ENCODE data around the gene CHST11.
A peak's percentile ranks its signal among the peaks of the same experiment; 100 is the strongest.

Gene CHST11

GRCh38 chr12:104733717-104734175 is 277.0 kb downstream of the CHST11 start:
- Histone ChIP-seq H3K4me3 (ENCODE audit: control insufficient read depth in 1 of 7, extremely low read depth in 1 of 7, insufficient read depth in 4 of 7, low read depth in 2 of 7, low read length in 6 of 7) (no peak overlapping the region), H3K27ac (ENCODE audit: insufficient read depth in 1 of 2, low read depth in 1 of 2, low read length in 2 of 2, poor library complexity in 1 of 2, severe bottlenecking in 2 of 2) (no peak overlapping the region), H3K27me3 (replicated peaks in 2 of 5; ENCODE audit: control insufficient read depth in 4 of 5, insufficient read depth in 5 of 5, low read length in 4 of 5) (no peaks in the 10 kb centered on the region), H3K4me1 (ENCODE audit: control extremely low read depth in 1 of 4, control insufficient read depth in 4 of 4, insufficient read depth in 4 of 4, low read length in 3 of 4) (peaks cover 0 to 50% (median 37%) of the 10 kb centered on the region in 4 experiments), H3K9me3 (ENCODE audit: control extremely low read depth in 1 of 5, control insufficient read depth in 4 of 5, insufficient read depth in 2 of 5, low read depth in 1 of 5, low read length in 4 of 5) (no peaks in the 10 kb centered on the region), H3K36me3 (ENCODE audit: control insufficient read depth in 4 of 4, insufficient read depth in 4 of 4, low read length in 3 of 4) (peaks cover 0 to 50% (median 11%) of the 10 kb centered on the region in 4 experiments)
- ChIA-PET POLR2A (no interaction called here), CTCF (interaction anchor here (0.8 to 2.3 kb wide), 3 partner anchors 14 to 352 kb away, joined by 3 to 5 read pairs (median 4); no protein-coding TSS in a partner anchor)
- peak; percentile 50 to 69 (median 67) for DNase-seq
- 93% methylated on average over 3 of the region's 6 CpGs for WGBS (ENCODE audit: insufficient coverage)

GRCh38 chr12:104734541-104735095 is 277.9 kb downstream of the CHST11 start:
- H3K9me3 ChIP-seq (ENCODE audit: control extremely low read depth in 1 of 5, control insufficient read depth in 4 of 5, insufficient read depth in 2 of 5, low read depth in 1 of 5, low read length in 4 of 5) = no peaks in the 10 kb centered on the region
- H3K36me3 ChIP-seq (ENCODE audit: control insufficient read depth in 4 of 4, insufficient read depth in 4 of 4, low read length in 3 of 4) = peaks cover 0 to 48% (median 8%) of the 10 kb centered on the region in 4 experiments
- no peak for DNase-seq
- peak overlapping the region in 1 of 2 experiments; percentile 58 for H3K27ac ChIP-seq (ENCODE audit: insufficient read depth in 1 of 2, low read depth in 1 of 2, low read length in 2 of 2, poor library complexity in 1 of 2, severe bottlenecking in 2 of 2)
- 93% methylated on average over 6 of the region's 6 CpGs for WGBS (ENCODE audit: insufficient coverage)
- peaks cover 0 to 54% (median 42%) of the 10 kb centered on the region in 4 experiments for H3K4me1 ChIP-seq (ENCODE audit: control extremely low read depth in 1 of 4, control insufficient read depth in 4 of 4, insufficient read depth in 4 of 4, low read length in 3 of 4)
- H3K27me3 ChIP-seq (replicated peaks in 2 of 5; ENCODE audit: control insufficient read depth in 4 of 5, insufficient read depth in 5 of 5, low read length in 4 of 5) = no peaks in the 10 kb centered on the region
- POLR2A ChIA-PET = interaction anchor here (0.6 kb wide), 1 partner anchor 272 kb away, joined by 3 read pairs; no protein-coding TSS in a partner anchor
- H3K4me3 ChIP-seq (ENCODE audit: control insufficient read depth in 1 of 7, extremely low read depth in 1 of 7, insufficient read depth in 4 of 7, low read depth in 2 of 7, low read length in 6 of 7) = no peak overlapping the region
- CTCF ChIA-PET = interaction anchor here (0.8 to 2.3 kb wide), 4 partner anchors 9 to 353 kb away, joined by 3 to 5 read pairs (median 4); no protein-coding TSS in a partner anchor

- CTCF ChIA-PET = interaction anchor here (1.2 to 1.4 kb wide), 2 partner anchors 8 to 11 kb away, joined by 3 read pairs; no protein-coding TSS in a partner anchor
- Histone ChIP-seq H3K27ac (ENCODE audit: insufficient read depth in 1 of 2, low read depth in 1 of 2, low read length in 2 of 2, poor library complexity in 1 of 2, severe bottlenecking in 2 of 2) (peak overlapping the region in 1 of 2 experiments; percentile 44), H3K4me1 (ENCODE audit: control extremely low read depth in 1 of 4, control insufficient read depth in 4 of 4, insufficient read depth in 4 of 4, low read length in 3 of 4) (peaks cover 0 to 65% (median 51%) of the 10 kb centered on the region in 4 experiments), H3K36me3 (ENCODE audit: control insufficient read depth in 4 of 4, insufficient read depth in 4 of 4, low read length in 3 of 4) (peaks cover 0 to 36% (median 2%) of the 10 kb centered on the region in 4 experiments), H3K9me3 (ENCODE audit: control extremely low read depth in 1 of 5, control insufficient read depth in 4 of 5, insufficient read depth in 2 of 5, low read depth in 1 of 5, low read length in 4 of 5) (no peaks in the 10 kb centered on the region), H3K27me3 (replicated peaks in 2 of 5; ENCODE audit: control insufficient read depth in 4 of 5, insufficient read depth in 5 of 5, low read length in 4 of 5) (no peaks in the 10 kb centered on the region), H3K4me3 (ENCODE audit: control insufficient read depth in 1 of 7, extremely low read depth in 1 of 7, insufficient read depth in 4 of 7, low read depth in 2 of 7, low read length in 6 of 7) (no peak overlapping the region)
- WGBS (ENCODE audit: insufficient coverage) = 56% methylated on average over 3 of the region's 5 CpGs
- no peak for DNase-seq
- POLR2A ChIA-PET = no interaction called here
Observed at GRCh38 chr12:104735801-104736200, 279.1 kb downstream of the CHST11 start.

GRCh38 chr12:104736307-104736706 is 279.6 kb downstream of the CHST11 start:
- DNase-seq = no peak
- ChIA-PET CTCF (interaction anchor here (1.2 to 1.4 kb wide), 2 partner anchors 9 to 11 kb away, joined by 3 read pairs; no protein-coding TSS in a partner anchor), POLR2A (interaction anchor here (0.7 kb wide), 1 partner anchor 14 kb away, joined by 3 read pairs; no protein-coding TSS in a partner anchor)
- Histone ChIP-seq H3K36me3 (ENCODE audit: control insufficient read depth in 4 of 4, insufficient read depth in 4 of 4, low read length in 3 of 4) (peaks cover 0 to 33% (median 2%) of the 10 kb centered on the region in 4 experiments), H3K4me3 (ENCODE audit: control insufficient read depth in 1 of 7, extremely low read depth in 1 of 7, insufficient read depth in 4 of 7, low read depth in 2 of 7, low read length in 6 of 7) (no peak overlapping the region), H3K27ac (ENCODE audit: insufficient read depth in 1 of 2, low read depth in 1 of 2, low read length in 2 of 2, poor library complexity in 1 of 2, severe bottlenecking in 2 of 2) (peak overlapping the region in 1 of 2 experiments; percentile 44), H3K27me3 (replicated peaks in 2 of 5; ENCODE audit: control insufficient read depth in 4 of 5, insufficient read depth in 5 of 5, low read length in 4 of 5) (no peaks in the 10 kb centered on the region), H3K9me3 (ENCODE audit: control extremely low read depth in 1 of 5, control insufficient read depth in 4 of 5, insufficient read depth in 2 of 5, low read depth in 1 of 5, low read length in 4 of 5) (no peaks in the 10 kb centered on the region), H3K4me1 (ENCODE audit: control extremely low read depth in 1 of 4, control insufficient read depth in 4 of 4, insufficient read depth in 4 of 4, low read length in 3 of 4) (peaks cover 1 to 70% (median 56%) of the 10 kb centered on the region in 4 experiments)
- 90% methylated on average over 6 of the region's 6 CpGs for WGBS (ENCODE audit: insufficient coverage)

GRCh38 chr12:104737113-104737512 is 280.4 kb downstream of the CHST11 start:
- H3K9me3 ChIP-seq (ENCODE audit: control extremely low read depth in 1 of 5, control insufficient read depth in 4 of 5, insufficient read depth in 2 of 5, low read depth in 1 of 5, low read length in 4 of 5) = no peaks in the 10 kb centered on the region
- no peak overlapping the region for H3K4me3 ChIP-seq (ENCODE audit: control insufficient read depth in 1 of 7, extremely low read depth in 1 of 7, insufficient read depth in 4 of 7, low read depth in 2 of 7, low read length in 6 of 7)
- H3K4me1 ChIP-seq (ENCODE audit: control extremely low read depth in 1 of 4, control insufficient read depth in 4 of 4, insufficient read depth in 4 of 4, low read length in 3 of 4) = peaks cover 2 to 77% (median 62%) of the 10 kb centered on the region in 4 experiments
- 96% methylated on average over 5 of the region's 7 CpGs for whole genome bisulfite sequencing (ENCODE audit: insufficient coverage)
- H3K27ac ChIP-seq (ENCODE audit: insufficient read depth in 1 of 2, low read depth in 1 of 2, low read length in 2 of 2, poor library complexity in 1 of 2, severe bottlenecking in 2 of 2) = peak overlapping the region in 1 of 2 experiments; percentile 18
- CTCF ChIA-PET = interaction anchor here (1.2 to 1.4 kb wide), 2 partner anchors 10 to 12 kb away, joined by 3 read pairs; no protein-coding TSS in a partner anchor
- no peak for DNase-seq
- H3K27me3 ChIP-seq (replicated peaks in 2 of 5; ENCODE audit: control insufficient read depth in 4 of 5, insufficient read depth in 5 of 5, low read length in 4 of 5) = no peaks in the 10 kb centered on the region
- POLR2A ChIA-PET = interaction anchor here (0.7 kb wide), 1 partner anchor 13 kb away, joined by 3 read pairs; no protein-coding TSS in a partner anchor
- peaks cover 0 to 36% (median 2%) of the 10 kb centered on the region in 4 experiments for H3K36me3 ChIP-seq (ENCODE audit: control insufficient read depth in 4 of 4, insufficient read depth in 4 of 4, low read length in 3 of 4)

- Histone ChIP-seq H3K36me3 (ENCODE audit: control insufficient read depth in 4 of 4, insufficient read depth in 4 of 4, low read length in 3 of 4) (peaks cover 0 to 40% (median 2%) of the 10 kb centered on the region in 4 experiments), H3K4me1 (ENCODE audit: control extremely low read depth in 1 of 4, control insufficient read depth in 4 of 4, insufficient read depth in 4 of 4, low read length in 3 of 4) (peaks cover 2 to 84% (median 70%) of the 10 kb centered on the region in 4 experiments), H3K27me3 (replicated peaks in 2 of 5; ENCODE audit: control insufficient read depth in 4 of 5, insufficient read depth in 5 of 5, low read length in 4 of 5) (no peaks in the 10 kb centered on the region), H3K9me3 (ENCODE audit: control extremely low read depth in 1 of 5, control insufficient read depth in 4 of 5, insufficient read depth in 2 of 5, low read depth in 1 of 5, low read length in 4 of 5) (no peaks in the 10 kb centered on the region), H3K27ac (ENCODE audit: insufficient read depth in 1 of 2, low read depth in 1 of 2, low read length in 2 of 2, poor library complexity in 1 of 2, severe bottlenecking in 2 of 2) (peak overlapping the region in 1 of 2 experiments; percentile 18), H3K4me3 (ENCODE audit: control insufficient read depth in 1 of 7, extremely low read depth in 1 of 7, insufficient read depth in 4 of 7, low read depth in 2 of 7, low read length in 6 of 7) (no peak overlapping the region)
- CTCF ChIA-PET = interaction anchor here (1.6 kb wide), 1 partner anchor 12 kb away, joined by 6 read pairs; no protein-coding TSS in a partner anchor
- POLR2A ChIA-PET = no interaction called here
- WGBS (ENCODE audit: insufficient coverage) = 91% methylated on average over 13 of the region's 13 CpGs
- no peak for DNase-seq
Observed at GRCh38 chr12:104737791-104738301, 281.1 kb downstream of the CHST11 start.

All from common myeloid progenitor, CD34-positive (primary cell).